GM18909 (cell line): Measurements from ENCODE around the gene SKI.

Source experiments
- ATAC-seq: cut with Tn5 transposase; IDR thresholded peaks from one replicate; pipeline ENCODE4 v1.9.1; 2021; ENCODE audit warnings: mild to moderate bottlenecking; ENCODE audit not compliant: unreplicated experiment, poor library complexity

Gene SKI

DNA sequence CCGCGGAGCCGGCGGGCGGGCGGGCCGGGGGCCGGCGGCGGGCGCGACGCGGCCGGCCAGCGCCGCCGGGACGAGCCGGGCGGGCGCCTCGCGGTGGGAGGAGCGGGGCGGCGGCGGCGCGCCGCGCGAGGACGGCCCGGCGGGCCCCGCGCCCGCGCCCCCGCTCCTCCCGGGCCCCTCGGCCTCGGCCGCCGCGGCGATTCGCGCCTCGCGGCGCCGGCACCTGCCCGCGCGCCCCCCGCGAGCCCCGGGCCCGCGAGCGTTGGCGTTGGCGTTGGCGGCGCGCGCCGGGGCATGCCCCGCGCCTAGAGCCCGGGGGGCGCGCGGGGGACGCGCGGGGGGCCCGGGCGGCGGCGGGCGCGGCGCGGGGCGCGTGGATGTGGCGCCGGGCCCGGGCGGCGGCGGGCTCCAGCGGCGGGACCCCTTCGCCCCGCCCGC is at the start of gene SKI:
TSS of gene SKI (plus strand) at position 163 of the 438 bp plus-strand sequence. CDS start 448 bp downstream, outside the sequence.
- no peak for ATAC-seq

DNA sequence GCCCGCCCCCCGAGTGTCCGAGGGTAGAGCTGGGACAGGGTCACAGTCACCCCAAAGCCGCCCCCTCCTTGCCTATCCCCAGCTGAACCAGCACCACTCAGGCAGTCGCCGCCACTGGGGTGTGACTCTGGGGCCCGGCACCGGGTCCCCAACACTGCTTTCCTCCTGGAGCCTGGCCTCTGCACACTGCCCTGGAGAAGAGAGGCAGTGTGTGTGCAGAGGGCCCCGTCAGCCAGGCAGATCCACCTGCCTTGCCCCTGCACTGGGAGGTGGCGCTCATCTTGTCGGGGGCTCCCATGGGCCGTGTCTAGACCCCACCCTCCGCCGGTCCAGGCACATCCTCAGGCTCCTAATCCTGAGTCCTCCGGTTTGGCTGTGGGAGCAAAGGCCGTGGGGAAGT is 49.2 kb upstream of the SKI start:
- ATAC-seq = no peak

DNA sequence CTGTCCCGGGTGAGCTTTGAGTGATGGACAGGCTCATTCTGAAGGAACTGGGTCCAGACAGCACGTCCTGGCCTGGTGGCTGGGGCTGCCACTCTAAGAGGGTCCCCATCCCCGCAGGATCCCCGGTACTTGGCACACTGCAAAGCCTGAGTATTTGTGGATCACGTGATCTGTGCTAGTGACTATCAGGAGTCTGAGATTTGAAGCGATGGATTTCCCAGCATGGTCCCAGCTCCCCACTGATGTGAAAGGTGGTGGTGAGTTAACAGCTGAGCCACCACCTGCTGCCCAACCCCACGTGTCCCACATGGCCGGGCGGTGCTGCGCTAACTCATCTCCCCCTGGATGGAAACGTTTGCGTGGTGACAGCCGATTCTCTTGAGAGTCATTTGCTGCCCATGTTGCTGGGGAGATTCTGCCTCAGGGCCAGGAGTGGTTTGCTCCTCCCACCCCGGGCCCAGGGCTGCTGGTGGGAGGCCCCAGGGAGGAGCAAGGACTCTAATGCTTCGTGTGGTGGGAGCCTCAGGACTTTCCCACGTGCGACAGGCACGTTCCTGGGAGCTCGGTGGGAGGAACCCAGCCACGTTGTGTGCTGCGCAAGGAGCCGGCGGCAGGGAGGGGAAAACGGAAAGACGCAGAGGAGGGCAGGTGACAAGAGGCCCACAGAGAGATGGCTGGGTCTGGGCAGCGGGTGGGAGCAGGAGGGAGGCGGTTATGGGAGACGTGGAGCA is 48.7 kb upstream of the SKI start:
- no peak for ATAC-seq

DNA sequence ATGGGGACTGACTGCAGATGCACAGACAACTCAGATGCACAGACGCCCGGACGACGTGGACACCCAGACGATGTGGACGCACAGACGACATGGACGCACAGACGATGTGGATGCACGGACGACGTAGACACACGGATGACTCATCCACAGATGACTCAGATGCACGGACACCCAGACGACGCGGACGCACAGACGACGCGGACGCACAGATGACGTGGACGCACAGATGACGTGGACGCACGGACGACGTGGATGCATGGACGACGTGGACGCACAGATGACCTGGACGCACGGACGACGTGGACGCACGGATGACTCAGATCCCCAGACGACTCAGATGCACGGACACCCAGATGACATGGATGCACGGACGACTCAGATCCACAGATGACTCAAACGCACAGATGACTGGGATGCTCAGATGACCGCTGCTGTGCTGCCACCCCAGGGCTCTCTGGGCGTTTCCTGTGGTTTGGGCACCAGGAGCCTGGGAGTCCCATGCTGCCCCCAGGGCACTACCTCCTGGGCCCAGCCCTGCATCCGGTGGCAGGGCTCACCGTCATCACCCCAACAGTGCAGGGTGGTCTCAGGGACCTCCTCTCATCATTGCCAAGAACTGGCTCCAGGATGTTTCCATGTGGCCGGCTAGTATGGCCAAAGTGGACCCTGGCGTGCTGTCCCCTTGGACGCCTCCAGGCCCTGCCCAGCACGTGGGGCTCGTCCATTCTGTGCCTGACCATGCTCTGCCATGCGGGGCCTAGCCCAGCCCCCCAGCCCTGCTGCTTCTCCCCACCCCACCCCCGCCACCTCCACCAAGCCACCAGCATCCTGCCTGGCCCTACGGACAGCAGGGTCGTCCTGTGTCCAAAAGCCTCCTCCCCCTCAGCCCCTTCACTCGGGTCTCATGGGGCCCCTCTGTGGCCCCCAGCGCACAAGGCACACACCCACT is 47.5 kb upstream of the SKI start:
- ATAC-seq = no peak

DNA sequence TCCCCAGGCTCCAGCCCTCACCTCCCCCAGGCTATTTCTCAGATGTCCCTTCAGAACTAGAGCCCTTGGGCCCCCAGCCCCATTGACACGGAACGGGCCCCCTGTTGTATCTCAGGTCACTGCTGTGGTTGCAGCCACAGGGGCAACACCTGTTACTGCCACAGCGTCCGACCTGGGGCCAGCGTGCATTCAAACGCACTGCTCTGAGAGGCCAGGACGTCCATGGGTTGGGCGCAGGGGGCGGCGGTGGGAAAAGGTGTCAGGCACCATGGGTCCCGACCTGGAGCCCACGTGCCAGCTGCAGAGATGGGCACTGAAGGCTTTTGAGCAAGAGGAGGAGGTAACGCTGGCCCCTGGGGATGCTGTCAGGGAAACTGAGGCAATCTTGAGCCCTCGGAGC is 46.8 kb upstream of the SKI start:
- ATAC-seq = no peak

DNA sequence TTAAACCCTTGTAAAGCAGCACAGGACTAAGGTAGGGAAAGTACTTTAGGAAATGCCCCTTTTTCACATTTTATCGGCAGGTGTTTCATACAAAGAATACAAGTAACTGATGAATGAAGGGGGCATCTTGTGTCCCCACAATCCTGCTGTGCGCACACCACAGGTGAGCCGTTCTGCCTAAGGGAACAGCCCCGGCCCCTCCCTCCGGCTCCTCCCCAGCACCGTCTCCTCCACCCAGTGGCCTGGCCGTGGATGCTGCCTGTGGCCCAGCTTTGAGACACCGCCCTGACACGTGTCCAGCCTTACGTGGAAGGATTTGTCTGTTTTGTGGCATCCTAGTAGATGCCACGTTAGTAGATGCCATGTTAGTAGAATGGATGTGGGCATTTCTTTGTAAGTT is 46.4 kb upstream of the SKI start:
- ATAC-seq = no peak

DNA sequence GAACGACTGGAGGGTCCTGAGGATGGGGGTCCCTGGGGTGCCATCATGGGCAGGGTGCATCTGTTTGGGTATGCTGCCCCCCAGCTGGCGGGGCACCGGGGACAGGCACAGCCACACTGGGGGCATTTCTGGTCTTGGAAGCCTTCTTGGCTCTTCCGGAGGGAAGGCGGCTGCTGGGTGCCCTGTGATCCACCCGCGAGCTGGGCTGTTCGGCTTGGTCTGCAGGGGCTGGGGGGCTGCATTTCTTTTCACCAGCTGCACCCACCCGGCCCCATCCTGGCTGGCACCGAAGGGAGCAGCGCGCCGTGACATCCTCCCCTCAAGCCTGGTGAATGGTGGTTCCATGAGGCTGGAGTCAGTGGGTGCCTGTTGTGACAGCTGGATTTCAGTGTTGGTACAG is 45.7 kb upstream of the SKI start:
- ATAC-seq = no peak

DNA sequence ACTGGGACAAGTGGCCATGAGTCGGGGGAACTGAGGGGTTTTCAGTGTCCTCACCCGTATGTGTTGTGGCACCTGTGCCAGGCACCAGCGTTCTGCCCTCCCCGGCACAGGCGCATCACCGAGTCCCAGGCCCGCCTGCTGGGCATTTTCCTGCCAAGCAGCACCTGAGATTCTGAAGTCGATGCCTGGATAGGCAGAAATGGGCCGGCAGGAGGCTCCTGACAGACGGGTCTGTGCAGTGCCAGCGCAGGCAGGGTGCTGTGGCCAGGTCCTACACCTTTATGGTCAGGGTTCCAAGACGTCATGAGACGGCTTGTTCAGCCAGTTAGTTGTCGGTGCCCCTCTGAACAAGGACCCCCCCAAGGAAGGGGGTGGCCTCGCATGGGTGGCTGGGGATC is 44.2 kb upstream of the SKI start:
- ATAC-seq = no peak

DNA sequence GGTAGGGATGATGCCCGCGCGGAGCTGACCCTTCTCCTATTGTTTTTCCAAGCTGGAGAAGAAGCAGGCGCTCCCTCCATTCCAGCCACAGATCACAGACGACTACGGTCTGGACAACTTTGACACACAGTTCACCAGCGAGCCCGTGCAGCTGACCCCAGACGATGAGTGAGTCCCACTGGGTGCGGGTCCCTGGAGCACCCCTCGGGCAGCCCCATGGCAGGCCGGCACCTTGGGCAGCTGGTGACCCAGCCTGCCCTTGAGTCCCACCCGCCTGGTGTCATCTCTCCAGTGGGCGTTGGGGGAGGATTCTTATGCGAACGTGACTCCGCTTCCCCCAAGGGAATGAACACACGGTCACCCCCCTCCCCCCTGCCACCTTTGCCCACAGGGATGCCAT is 43.6 kb upstream of the SKI start:
- no peak for ATAC-seq

DNA sequence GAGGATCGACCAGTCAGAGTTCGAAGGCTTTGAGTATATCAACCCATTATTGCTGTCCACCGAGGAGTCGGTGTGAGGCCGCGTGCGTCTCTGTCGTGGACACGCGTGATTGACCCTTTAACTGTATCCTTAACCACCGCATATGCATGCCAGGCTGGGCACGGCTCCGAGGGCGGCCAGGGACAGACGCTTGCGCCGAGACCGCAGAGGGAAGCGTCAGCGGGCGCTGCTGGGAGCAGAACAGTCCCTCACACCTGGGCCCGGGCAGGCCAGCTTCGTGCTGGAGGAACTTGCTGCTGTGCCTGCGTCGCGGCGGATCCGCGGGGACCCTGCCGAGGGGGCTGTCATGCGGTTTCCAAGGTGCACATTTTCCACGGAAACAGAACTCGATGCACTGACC is 43.2 kb upstream of the SKI start:
- no peak for ATAC-seq

DNA sequence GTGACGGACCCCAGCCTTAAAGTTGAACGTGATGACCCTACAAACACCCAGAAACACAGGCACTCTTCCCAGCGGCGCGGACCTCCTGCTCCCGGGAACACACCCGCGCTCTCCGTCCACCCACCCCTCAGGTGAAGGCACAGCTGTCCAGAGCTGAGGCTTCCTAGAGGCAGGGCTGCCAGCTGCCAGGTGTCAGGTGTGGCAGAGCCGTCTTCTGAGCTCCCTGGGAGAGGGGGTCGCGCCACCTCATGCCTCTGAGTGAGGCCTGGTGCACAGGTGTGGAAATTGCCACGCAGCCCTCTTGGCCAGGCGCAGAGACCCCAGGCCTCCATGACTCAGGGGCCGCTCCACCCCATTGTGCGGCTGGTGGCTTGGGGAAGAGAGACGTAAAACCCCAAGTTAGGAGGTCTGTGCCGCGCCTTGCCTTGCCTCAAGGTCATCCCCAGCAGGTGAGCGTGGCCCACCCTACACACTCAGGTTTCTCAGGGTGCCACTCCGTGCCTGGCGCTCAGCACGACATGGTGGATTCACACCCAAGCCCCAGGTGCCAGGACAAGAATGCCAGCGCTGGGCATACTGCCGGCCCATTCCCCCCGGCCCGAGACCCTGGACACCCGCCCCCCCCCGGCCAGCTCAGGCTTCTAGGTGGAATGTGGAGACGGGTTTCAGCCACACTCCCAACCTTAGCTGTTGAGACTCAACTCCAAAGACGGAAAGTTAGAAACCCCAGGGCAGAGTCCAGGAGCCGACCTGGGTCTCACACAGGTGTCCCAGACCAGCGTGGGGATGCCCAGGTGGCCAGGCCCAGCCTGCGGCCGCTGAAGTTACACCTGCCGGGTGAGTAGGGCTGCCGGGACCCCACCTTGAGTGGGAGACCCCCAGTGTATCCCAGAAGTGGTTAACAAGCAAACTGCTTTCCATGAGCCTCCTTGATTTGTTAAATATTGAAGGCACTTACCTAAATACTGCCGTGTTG is 42.0 kb upstream of the SKI start:
- ATAC-seq = no peak

DNA sequence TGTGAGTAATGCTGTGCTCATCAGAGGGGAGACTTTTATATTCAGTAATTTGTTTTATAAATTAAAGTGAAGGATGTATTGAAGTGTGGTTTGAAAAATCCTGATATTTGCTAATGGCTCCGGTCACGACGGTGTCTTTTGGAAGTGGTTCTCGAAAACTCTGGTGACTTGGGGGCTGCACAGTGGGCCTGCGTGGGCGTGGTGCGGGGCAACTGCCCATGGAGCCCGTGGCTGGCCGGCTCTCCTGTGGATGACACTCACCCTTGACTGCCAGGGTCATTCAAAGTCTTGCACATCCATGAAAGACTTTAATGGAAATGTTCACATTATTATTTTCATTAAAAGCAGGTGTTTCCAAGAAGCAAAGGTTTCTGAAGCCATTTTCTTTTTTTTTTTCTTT is 41.2 kb upstream of the SKI start:
- ATAC-seq = no peak

DNA sequence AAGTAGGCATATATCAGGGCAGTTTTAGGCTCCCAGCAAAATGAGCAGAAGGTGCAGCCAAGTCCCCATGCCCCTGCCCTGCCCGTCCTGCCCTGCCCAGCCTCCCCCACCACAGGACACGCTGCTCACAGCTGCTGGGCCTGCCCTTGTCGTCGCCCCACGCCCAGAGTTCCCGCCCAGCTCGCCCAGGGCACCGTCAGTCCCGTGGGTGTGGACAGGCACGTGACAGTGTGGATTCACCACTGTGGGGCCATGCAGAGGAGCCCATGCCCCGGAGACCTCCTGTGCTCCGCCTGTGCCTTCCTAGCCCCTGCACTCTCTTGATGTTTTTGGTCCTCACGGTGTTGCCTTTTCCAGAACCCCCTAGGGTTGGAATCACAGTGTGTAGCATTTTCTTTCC is 40.5 kb upstream of the SKI start:
- no peak for ATAC-seq

DNA sequence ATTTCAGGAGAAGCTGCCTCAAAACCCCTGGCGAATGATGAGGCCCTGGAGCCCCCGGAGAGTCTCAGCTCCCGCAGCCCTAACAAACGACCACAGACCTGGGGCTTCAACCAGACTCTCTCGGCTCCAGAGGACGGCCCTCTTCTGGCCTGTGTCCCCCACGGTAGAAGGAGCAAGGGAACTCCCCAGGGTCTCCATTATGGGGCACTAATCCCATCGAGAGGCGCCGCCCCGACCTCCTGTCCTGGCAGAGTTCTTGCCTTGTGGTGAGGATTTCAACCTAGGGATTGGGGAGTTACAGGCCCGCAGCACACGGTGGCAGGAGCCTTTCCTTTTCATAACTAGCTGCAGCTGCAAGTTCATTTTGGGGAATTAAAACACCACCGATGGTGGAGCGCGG is 39.8 kb upstream of the SKI start:
- no peak for ATAC-seq

DNA sequence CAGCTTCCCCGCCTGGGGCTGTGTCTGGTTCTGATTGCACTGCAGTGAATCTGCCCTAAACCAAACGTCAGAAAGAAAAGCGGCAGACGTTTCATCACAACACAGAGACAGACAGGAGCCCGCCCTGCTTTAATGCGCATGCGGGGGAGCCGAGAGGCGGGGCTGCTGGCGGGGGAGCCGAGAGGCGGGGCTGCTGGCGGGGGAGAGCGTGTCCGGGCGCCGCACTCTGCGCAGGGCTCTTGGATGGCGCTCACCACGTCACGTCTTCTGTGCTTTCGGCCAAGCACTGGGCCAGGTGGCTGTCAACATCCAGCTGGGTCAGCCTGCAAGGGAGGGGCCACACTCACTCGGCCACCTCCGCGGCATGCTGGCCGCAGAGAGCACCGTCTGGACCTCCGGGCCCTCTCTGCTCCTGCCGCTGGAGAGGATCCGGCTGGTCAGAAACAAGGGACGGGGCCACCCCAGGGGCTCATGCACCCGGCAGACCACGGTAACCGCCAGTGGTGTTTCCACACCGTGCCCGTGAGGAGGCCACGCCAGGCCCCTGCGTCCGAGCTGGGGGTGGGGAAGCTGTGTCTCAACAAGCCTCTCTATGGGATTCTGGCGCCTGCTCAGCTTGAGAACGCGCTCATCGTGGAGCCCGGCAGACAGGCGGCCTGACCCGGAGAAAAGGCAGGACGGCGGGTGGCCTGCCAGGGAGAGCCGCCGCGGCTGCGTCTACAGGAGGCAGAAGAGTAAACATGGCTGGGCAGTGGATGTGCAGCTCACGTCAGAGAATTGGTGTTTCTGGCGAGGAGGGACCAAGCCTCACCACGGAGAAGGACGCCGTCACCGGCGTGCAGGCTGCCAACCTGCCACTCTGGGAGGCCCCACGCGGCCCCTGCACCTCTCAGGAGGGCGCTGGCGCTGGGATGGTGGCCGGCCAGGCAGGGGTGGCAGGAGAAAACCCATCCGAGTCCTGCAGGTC is 38.4 kb upstream of the SKI start:
- no peak for ATAC-seq

DNA sequence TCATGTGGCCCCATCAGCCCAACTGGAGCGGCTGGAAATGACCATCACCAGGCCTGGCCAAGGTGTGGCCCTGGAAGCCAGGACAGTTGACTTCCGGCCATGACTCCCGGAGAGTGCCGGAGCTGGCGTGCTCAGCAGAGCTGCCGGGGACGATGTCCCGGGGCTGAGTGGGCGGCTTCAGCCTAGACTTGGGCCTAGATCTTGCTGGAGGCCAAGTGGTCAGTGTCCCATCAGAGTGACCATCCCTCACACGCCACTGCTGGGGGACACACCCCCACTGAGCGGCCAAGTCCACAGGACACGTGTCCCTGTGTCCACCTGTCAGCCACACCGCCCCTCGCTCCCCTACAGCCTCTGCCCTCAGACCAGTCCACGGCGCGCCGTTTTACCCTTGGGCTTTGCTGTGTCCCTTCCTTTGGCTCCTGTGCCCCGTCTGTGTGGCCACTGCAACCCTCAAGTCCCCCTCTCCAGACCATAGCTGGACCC is 37.6 kb upstream of the SKI start:
- ATAC-seq = no peak

DNA sequence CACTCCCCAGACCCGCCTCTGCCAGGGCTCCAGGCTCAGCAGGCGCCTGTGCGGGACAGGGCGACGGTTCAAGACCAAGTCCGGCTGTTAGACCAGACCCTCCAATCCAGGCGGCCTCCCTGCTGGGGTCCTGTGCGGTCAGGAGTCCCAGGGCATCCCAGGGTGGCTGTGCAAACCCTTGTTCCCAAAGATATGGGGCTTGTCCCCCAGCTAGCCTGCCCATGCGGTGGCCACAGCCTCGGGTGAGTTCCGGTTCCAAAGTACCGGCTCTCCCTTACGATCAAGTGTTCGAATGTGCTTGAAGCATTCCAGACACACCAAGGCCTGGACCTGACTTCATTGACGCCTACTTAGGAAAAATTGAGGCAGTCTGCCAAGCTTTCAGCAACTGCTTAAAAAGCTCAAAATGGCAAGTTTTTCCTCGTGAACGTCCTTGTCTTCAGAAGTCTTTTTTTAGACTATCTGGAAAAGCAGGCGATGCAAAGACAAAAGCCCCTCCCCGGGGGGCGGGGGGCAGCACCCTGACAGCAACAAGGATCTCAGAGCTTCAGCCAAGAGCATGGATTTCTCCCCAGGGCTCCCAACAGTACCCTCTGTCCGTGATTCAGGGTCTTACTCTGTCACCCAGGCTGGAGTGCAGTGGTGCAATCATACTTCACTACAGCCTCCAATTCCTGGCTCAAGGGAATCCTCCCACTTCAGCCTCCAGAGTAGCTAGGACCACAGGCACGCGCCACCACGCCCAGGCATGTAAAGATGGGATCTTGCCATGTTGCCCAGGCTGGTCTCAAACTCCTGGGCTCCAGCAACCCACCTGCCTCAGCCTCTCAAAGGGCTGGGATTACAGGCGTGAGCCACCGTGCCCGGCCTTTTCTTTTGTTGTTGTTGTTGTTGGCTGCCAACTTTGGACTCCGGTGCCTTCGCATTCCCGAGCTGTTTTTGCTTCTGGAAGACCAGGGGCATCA is 35.8 kb upstream of the SKI start:
- no peak for ATAC-seq
